Measurements from ENCODE around the gene ADGRF5.

ADGRF5 gene

DNA sequence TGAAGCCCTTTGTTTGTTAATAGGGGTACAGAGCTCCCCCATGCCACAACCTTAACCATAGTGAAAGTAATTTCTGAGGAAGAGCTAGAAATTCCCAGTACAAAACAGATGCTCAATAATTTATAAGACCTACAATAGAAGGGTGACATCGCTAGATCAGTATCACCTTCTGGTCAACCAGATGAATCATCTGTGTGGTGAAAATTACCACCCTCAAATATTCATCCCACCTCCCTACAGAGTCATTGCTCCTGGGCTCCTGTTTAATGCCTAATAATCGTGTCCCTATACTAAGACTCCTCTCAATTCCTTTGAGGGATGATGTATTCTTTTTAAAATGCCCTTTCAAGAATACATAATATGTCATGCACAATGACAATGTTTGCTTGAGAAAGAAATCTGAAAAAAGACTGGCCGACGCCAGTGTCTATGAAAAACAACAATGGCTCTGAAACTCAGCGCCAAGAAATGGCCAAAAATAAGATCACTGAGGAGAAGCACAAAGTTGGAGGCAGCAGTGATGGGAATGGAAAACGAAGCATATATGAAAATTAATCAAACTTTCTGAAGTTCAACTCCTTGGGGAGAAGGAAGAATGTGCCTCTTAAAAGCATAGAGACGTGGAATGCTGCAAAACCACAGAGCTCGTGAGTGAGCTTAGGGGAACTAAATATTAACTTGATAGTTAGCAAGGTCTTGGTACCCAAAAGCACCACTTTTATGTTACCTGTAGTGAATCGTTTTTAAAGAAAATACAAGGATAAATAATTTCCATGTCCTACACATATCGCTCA lies 11.0 kb upstream of the ADGRF5 start:
- peak; percentile 56 for DNase-seq

DNA sequence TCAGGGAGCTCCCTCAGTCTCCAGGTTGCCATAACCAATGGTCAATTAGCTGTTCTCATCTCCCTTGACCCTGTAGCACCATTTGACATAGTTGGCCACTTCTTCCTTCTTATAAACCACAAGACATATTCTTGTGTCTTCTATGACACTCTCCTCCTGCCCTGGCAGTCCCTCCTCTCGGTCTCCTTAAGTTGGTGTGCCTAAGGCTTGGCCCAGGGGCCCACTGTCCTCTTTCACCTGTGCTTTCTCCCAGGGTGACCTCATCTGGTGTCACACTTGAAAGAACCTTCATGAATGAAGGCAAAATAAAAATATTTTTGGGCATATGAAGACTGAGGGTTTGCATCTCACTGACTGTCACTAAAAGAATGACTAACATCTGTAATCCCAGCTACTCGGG lies 9.7 kb upstream of the ADGRF5 start:
- DNase-seq, result no peak

DNA sequence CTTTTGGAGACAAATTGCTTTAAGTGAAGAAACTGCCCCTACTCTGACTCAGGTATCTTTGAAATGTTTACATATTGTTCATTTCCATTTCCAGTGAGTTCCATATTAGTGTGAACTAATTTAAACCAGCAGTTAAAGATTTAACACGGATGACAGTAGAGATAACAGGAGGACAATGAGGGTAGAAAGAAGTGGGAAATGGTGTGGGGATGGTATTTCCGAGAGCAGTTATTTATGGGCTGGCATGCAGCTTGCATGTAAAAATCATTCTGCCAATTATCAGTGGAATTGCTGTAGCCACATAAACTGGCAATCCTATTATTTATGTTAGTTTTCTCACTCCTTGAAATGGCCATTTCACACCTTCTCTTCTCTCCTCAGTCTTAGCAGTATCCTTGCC lies 8.6 kb upstream of the ADGRF5 start:
- no peak for DNase-seq

DNA sequence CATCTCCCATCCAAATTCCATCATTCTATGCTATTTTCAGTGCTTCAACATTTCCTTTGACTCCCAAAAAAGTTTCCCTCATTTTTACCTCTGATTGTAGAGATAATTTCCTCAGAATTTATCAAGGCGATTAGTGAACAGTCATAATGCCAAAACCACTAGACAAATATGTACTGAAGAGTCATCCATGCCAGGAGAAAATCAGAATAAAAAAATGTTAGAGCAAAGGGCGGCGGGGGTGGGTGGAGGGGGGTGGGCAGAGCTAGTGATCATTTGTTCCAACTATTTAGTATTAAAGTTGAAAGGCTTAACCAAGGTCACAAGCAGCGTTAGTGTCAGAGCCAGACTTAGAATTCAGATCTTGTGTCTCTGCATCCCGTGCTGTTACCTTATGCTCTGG lies 5.3 kb upstream of the ADGRF5 start:
- DNase-seq, result no peak

DNA sequence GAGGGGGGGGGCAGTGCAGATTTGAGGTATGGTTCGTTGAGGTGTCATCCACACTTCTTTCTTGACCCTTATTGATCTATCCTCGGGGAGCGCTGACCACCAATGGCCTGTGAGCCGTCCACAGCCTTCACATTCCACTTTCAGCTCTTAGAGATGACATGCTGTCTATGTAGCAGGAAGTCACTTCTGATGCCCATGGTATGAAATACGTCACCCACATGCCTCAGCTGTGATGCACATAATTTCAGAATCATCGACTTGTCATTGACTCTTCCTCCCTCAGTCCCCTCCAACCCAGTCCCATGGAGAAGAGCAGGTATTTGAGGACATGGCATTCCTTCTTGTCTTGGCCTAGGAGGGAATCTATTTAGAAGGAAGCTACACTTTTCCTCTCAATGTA lies 4.7 kb upstream of the ADGRF5 start:
- DNase-seq, result no peak

GRCh38 chr6:46925563-46926253 lies 4.0 kb upstream of the ADGRF5 start:
- DNase-seq, result peak; percentile 67

- DNase-seq, result no peak
Observed at GRCh38 chr6:46923476-46923875, 1.7 kb upstream of the ADGRF5 start.

GRCh38 chr6:46921059-46921458 lies 679 bp downstream of the ADGRF5 start:
- DNase-seq, result no peak

- no peak for DNase-seq
Observed at GRCh38 chr6:46918806-46919205, 2.9 kb downstream of the ADGRF5 start.

GRCh38 chr6:46917002-46917545 lies 4.7 kb downstream of the ADGRF5 start:
- DNase-seq, result no peak

GRCh38 chr6:46915866-46916265 lies 5.9 kb downstream of the ADGRF5 start:
- no peak for DNase-seq

DNA sequence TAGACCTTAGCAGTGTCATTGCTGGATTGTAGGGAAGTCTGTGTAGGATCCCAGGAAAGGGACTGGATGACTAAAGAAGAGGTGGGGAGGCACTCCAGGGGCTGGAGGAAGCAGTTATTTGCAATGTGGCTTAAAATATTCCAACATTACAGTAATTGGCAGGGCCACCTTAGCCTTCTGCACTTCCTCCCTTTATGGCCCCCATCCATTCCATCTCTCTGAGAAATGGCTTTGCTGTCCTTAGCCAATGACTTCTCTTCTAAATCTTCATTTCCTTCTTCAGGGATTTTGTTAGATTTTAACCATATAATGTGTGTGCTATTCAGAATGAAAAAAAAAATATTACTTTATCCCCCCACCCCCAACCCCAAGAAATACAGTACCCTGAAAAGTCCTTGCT lies 6.4 kb downstream of the ADGRF5 start:
- no peak for DNase-seq

GRCh38 chr6:46914279-46914810 lies 7.4 kb downstream of the ADGRF5 start:
- DNase-seq, result no peak

GRCh38 chr6:46909371-46909770 lies 12.4 kb downstream of the ADGRF5 start:
- DNase-seq, result no peak

DNA sequence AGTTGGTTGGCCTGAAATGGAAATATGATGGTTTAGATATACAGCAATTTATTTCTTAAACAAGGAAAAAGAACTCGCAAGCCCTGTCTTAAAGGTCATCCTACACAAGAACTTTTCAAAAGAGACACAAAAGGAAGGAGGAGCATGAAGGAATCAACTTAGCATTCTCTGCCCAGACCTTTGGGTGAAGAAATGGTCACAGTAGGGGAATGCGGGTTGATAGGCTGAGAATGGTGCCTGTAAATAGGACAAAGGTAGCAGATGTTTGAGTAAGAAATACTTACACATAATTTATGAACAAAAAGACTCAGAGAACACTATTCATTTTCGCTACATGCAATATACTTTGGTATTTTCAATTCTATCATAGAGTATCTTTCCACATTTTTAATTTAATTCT lies 15.0 kb downstream of the ADGRF5 start:
- no peak for DNase-seq

GRCh38 chr6:46904117-46904516 lies 17.6 kb downstream of the ADGRF5 start:
- no peak for DNase-seq

GRCh38 chr6:46903175-46903574 lies 18.6 kb downstream of the ADGRF5 start:
- no peak for DNase-seq

GRCh38 chr6:46901882-46902314 lies 19.8 kb downstream of the ADGRF5 start:
- no peak for DNase-seq

GRCh38 chr6:46900266-46900665 lies 21.5 kb downstream of the ADGRF5 start:
- no peak for DNase-seq

GRCh38 chr6:46899659-46900058 lies 22.1 kb downstream of the ADGRF5 start:
- no peak for DNase-seq

DNA sequence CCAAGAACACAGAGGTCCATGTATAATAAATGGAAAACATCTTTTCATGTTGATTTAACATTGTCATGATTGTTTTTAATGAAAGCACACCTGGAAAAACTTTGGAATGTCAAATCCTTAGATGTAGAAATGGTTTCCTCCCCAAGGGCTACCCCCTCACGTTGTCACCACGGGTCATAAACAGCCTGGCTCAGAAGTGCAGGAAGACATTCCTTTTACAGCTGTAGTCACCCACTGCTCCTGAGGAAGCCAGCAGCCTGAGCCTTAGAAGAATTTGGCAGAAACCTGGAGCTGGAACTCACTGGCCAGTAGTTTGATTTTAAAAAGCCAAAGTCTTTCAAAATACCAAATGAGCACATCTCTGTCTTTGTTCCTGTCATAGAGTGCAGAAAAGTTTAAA lies 23.7 kb downstream of the ADGRF5 start:
- no peak for DNase-seq

DNA sequence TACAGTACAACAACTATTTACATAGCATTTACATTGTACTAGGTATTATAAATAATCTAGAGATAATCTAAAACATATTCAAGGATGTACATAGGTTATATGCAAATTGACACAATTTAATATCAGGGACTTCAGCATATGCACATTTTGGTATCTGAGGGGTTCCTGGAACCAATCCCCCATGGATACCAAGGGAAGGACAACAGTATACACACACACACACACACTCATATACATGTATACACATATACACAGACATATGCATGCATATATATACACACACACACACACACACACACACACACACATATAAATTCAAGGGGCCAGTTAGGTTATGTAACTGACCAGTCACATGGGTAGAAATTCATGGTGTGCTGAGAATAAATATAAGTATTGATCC lies 24.9 kb downstream of the ADGRF5 start:
- no peak for DNase-seq

GRCh38 chr6:46895930-46896329 lies 25.8 kb downstream of the ADGRF5 start:
- no peak for DNase-seq

DNA sequence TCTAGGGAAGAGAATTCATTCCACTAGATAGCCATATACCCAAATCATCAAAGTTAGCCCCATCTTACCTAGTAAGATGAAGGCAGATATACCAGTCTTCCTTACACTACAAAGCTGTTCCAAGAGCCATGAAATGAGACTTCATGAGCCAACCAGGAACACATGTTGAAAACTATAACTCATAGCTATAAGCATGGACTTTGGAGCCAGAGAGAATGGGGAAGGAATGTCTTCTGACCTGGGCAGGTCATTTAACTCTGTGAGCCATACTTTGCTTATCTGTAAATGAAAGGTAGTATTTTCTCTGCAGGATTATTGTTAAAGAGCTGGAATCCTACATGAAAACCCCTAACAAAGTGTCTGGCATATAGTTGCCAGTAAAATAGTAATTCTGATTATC lies 27.3 kb downstream of the ADGRF5 start:
- no peak for DNase-seq

Data from kidney glomerular epithelial cell (primary cell).